ENCODE measurements around the gene COG5. TPM values are rescaled to one million over a fixed set of nuclear protein-coding genes. Genes with fewer than 3 reads are reported as not detected.
"Not testable (repeated sequence)": the region's sequence is repeated elsewhere in the genome, so short reads cannot be mapped to it uniquely, and the experiment has no call there.

Gene COG5
- total RNA-seq, 1 experiment from 2014 or later, result 23.6 TPM

DNA sequence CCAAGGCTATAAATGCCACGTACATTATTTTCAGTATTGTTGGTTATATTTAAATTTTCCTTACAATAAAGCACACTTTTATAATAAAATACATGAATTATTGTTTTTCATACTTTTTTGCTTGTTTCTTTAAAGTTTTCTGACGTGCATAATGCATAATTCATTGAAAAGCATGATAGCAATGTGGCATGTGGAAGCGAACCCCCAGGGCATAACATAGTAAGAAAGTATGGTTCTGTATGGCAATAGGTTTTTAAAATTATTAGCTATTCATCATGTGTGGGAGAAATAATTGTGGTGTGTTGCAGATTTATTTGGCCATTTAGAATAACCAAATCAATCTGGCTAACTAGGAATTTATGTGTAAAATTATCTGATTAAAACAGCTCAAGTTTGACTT lies 402.3 kb downstream of the COG5 start:
- no peaks in the 10 kb centered on the region for H3K36me3 Mint-ChIP-seq (ENCODE audit: insufficient read depth, unreplicated experiment)
- intact Hi-C loops (cut with micrococcal nuclease; ENCODE audit: unreplicated experiment), result no loop called here
- no peak overlapping the region for H3K4me3 Mint-ChIP-seq (ENCODE audit: low read depth, unreplicated experiment)
- H3K27ac Mint-ChIP-seq (ENCODE audit: unreplicated experiment), result no peak overlapping the region
- H3K9me3 Mint-ChIP-seq (ENCODE audit: low read depth, unreplicated experiment), result no peaks in the 10 kb centered on the region
- no peaks in the 10 kb centered on the region for H3K4me1 Mint-ChIP-seq (ENCODE audit: low read depth, unreplicated experiment)
- TF ChIP-seq, protein P1, sequence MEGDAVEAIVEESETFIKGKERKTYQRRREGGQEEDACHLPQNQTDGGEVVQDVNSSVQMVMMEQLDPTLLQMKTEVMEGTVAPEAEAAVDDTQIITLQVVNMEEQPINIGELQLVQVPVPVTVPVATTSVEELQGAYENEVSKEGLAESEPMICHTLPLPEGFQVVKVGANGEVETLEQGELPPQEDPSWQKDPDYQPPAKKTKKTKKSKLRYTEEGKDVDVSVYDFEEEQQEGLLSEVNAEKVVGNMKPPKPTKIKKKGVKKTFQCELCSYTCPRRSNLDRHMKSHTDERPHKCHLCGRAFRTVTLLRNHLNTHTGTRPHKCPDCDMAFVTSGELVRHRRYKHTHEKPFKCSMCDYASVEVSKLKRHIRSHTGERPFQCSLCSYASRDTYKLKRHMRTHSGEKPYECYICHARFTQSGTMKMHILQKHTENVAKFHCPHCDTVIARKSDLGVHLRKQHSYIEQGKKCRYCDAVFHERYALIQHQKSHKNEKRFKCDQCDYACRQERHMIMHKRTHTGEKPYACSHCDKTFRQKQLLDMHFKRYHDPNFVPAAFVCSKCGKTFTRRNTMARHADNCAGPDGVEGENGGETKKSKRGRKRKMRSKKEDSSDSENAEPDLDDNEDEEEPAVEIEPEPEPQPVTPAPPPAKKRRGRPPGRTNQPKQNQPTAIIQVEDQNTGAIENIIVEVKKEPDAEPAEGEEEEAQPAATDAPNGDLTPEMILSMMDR (IDR thresholded peaks at IDR 0.05; ENCODE audit: unreplicated experiment), result no peak
- CTCF ChIA-PET, result no interaction called here
- no peaks in the 10 kb centered on the region for H3K27me3 Mint-ChIP-seq (ENCODE audit: unreplicated experiment)
- DNase-seq, result no peak
- no TSS peak for BruUV-seq (replicated peaks)

DNA sequence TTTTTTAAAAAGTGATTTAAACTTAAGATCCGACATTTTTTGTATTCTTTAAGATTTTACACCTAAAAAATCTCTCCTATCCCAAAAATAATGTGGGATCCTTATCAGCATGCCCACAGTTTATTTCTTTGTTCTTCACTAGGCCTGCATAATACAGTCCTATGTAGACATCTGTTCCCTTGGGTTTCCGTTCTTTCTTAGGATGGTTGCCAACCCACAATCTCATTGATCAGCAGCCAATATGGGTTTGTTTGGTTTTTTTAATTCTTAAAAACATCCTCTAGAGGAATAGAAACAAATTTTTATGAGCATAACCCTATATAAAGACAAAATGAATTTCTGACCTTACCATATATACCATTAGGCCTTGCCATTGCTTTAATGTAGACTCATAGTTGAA lies 403.3 kb downstream of the COG5 start:
- Mint-ChIP-seq H3K4me1 (ENCODE audit: low read depth, unreplicated experiment) (no peaks in the 10 kb centered on the region), H3K4me3 (ENCODE audit: low read depth, unreplicated experiment) (no peak overlapping the region), H3K27me3 (ENCODE audit: unreplicated experiment) (no peaks in the 10 kb centered on the region), H3K36me3 (ENCODE audit: insufficient read depth, unreplicated experiment) (no peaks in the 10 kb centered on the region), H3K27ac (ENCODE audit: unreplicated experiment) (no peak overlapping the region), H3K9me3 (ENCODE audit: low read depth, unreplicated experiment) (no peaks in the 10 kb centered on the region)
- BruUV-seq (replicated peaks), result no TSS peak
- DNase-seq, result no peak
- TF ChIP-seq, protein P1 (IDR thresholded peaks at IDR 0.05; ENCODE audit: unreplicated experiment), result no peak
- intact Hi-C loops (cut with micrococcal nuclease; ENCODE audit: unreplicated experiment), result no loop called here
- CTCF ChIA-PET, result no interaction called here

DNA sequence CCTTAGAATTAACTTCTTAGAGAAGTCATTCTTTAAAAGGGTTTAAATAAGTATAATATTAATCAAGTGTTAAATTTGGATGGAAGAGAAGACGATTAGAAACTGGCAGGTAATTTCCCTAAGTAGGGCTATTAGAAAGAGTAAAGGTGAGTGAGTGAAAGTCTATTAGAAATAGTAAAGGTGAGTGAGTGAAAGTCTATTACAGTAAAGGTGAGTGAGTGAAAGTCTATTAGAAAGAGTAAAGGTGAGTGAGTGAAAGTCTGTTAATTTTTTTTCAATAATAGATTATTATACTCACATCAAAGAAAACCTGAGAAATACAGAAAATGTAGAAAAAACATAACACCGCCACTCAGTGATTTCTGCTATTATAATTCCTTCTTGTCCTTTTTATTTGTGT lies 405.7 kb downstream of the COG5 start:
- no peak for DNase-seq
- H3K27ac Mint-ChIP-seq (ENCODE audit: unreplicated experiment), result no peak overlapping the region
- intact Hi-C loops (cut with micrococcal nuclease; ENCODE audit: unreplicated experiment), result loop anchor here (10.0 kb wide), 1 partner anchor 983 kb away; no protein-coding TSS in a partner anchor

DNA sequence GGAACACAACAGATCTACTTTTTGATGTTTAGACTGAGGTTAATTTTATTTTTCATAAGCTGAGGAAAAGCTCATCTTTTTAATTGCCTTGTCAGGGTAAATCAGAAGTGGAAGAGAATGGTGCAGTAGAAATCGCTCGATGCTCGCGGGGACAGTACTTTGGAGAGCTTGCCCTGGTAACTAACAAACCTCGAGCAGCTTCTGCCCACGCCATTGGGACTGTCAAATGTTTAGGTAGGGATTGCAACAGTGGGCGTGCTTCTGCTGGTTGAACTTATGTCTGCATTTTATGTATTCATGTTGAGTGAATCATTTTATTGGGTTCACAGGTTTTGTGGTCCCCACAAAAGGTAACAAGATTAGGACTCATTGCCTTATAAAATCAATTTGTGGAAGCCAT lies 406.6 kb downstream of the COG5 start:
- Mint-ChIP-seq H3K27ac (ENCODE audit: unreplicated experiment) (no peak overlapping the region), H3K27me3 (ENCODE audit: unreplicated experiment) (no peaks in the 10 kb centered on the region), H3K36me3 (ENCODE audit: insufficient read depth, unreplicated experiment) (no peaks in the 10 kb centered on the region), H3K4me1 (ENCODE audit: low read depth, unreplicated experiment) (peaks cover 5% of the 10 kb centered on the region), H3K9me3 (ENCODE audit: low read depth, unreplicated experiment) (no peaks in the 10 kb centered on the region), H3K4me3 (ENCODE audit: low read depth, unreplicated experiment) (no peak overlapping the region)
- CTCF ChIA-PET, result interaction anchor here (0.7 kb wide), 1 partner anchor 17 kb away, joined by 3 read pairs; no protein-coding TSS in a partner anchor
- no peak for DNase-seq
- BruUV-seq (replicated peaks), result no TSS peak
- TF ChIP-seq, protein P1 (IDR thresholded peaks at IDR 0.05; ENCODE audit: unreplicated experiment), result no peak
- intact Hi-C loops (cut with micrococcal nuclease; ENCODE audit: unreplicated experiment), result loop anchor here (10.0 kb wide), 1 partner anchor 982 kb away; no protein-coding TSS in a partner anchor

More for the DNA sequence above, 405.7 kb downstream of the COG5 start:
- Mint-ChIP-seq H3K4me3 (ENCODE audit: low read depth, unreplicated experiment) (no peak overlapping the region), H3K4me1 (ENCODE audit: low read depth, unreplicated experiment) (no peaks in the 10 kb centered on the region), H3K27me3 (ENCODE audit: unreplicated experiment) (no peaks in the 10 kb centered on the region), H3K9me3 (ENCODE audit: low read depth, unreplicated experiment) (no peaks in the 10 kb centered on the region), H3K36me3 (ENCODE audit: insufficient read depth, unreplicated experiment) (no peaks in the 10 kb centered on the region)
- CTCF ChIA-PET, result no interaction called here
- BruUV-seq (replicated peaks), result no TSS peak
- TF ChIP-seq, protein P1 (IDR thresholded peaks at IDR 0.05; ENCODE audit: unreplicated experiment), result no peak

DNA sequence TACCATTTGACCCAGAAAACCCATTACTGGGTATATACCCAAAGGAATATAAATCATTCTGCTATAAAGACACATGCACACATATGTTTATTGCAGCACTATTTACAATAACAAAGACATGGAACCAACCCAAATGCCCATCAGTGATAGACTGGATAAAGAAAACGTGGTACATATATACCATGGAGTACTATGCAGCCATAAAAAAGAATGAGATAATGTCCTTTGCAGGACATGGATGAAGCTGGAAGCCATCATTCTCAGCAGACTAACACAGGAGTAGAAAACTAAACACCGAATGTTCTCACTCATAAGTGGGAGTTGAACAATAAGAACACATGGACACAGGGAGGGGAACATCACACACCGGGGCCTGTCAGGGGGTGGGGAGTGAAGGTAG lies 408.0 kb downstream of the COG5 start:
- H3K36me3 Mint-ChIP-seq (ENCODE audit: insufficient read depth, unreplicated experiment); H3K4me1 Mint-ChIP-seq (ENCODE audit: low read depth, unreplicated experiment); H3K27me3 Mint-ChIP-seq (ENCODE audit: unreplicated experiment); H3K4me3 Mint-ChIP-seq (ENCODE audit: low read depth, unreplicated experiment); BruUV-seq (replicated peaks); DNase-seq; CTCF ChIA-PET; H3K27ac Mint-ChIP-seq (ENCODE audit: unreplicated experiment); H3K9me3 Mint-ChIP-seq (ENCODE audit: low read depth, unreplicated experiment): not testable (repeated sequence)
- intact Hi-C loops (cut with micrococcal nuclease; ENCODE audit: unreplicated experiment), result loop anchor here (10.0 kb wide), 1 partner anchor 981 kb away; no protein-coding TSS in a partner anchor

Measured in Calu3 (cell line).